Esophagus squamous epithelium (tissue), 4 donors: ENCODE results near the gene HS1BP3.

Experiments
- CTCF ChIP-seq, 6 experiments: fragments of 450-650 bp in 4 of 6; fragments of 200-600 bp in 2 of 6; sonication (generic) in 2 of 6; IDR thresholded peaks; one replicate each; pipeline ENCODE4 v1.5.1; 2016 to 2019; ENCODE audit warnings: antibody characterized with exemption in 6 of 6, mild to moderate bottlenecking in 4 of 6, moderate library complexity in 4 of 6
- POLR2A ChIP-seq, 4 donors: fragments of 450-650 bp; IDR thresholded peaks; one replicate each; pipeline ENCODE4 v1.6.1; 2017; ENCODE audit warnings: antibody characterized with exemption in 4 of 4, mild to moderate bottlenecking in 4 of 4, moderate library complexity in 3 of 4

GRCh38 chr2:20637147-20637546 lies 13.8 kb downstream of the HS1BP3 start:
- TF ChIP-seq POLR2A (IDR thresholded peaks at IDR 0.05) (no peak), CTCF (IDR thresholded peaks at IDR 0.05) (no peak)
